ENCODE data around the gene ARV1. TPM values are rescaled to one million over a fixed set of nuclear protein-coding genes. Genes with fewer than 3 reads are reported as not detected.
"Not testable (repeated sequence)": the region's sequence is repeated elsewhere in the genome, so short reads cannot be mapped to it uniquely, and the experiment has no call there.

Gene ARV1
- total and polyA plus RNA-seq, 2 donors (not counting 1 experiment from before 2014, with no cell fraction given): 16.8 to 38.7 TPM

DNA sequence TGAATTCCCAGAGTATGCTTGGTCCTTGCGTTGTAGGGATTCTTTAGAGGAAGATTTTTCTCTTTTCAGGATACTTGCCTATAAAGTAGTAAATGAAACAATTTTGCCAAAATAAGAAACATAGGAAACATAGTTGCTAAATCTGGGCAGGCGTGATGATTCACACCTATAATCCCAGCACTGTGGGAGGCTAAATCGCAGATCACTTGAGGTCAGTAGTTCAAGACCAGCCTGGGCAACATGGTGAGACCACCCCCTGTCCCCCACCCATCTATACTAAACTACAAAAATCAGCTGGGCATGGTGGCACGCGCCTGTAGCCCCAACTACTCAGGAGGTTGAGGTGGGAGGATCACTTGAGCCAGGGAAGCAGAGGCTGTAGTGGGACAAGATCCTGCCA lies 4.9 kb downstream of the ARV1 start:
- H3K27ac ChIP-seq (ENCODE audit: insufficient read depth, low read length): no peak overlapping the region
- H3K9ac ChIP-seq (ENCODE audit: insufficient read depth, low read length): no peak overlapping the region
- peaks cover 2% of the 10 kb centered on the region for H3K36me3 ChIP-seq (ENCODE audit: control insufficient read depth, insufficient read depth, low read length)
- no peaks in the 10 kb centered on the region for H4K20me1 ChIP-seq (ENCODE audit: control insufficient read depth, extremely low read depth, insufficient read depth, low read length)
- H3K27me3 ChIP-seq (ENCODE audit: control insufficient read depth, insufficient read depth, low read length): no peaks in the 10 kb centered on the region
- H3K4me2 ChIP-seq (ENCODE audit: extremely low read depth, insufficient read depth, low read length): no peak overlapping the region
- no peak overlapping the region for H3K4me3 ChIP-seq (replicated peaks in 1 of 4; ENCODE audit: control extremely low read depth in 1 of 4, insufficient read depth in 1 of 4, low read depth in 3 of 4, low read length in 4 of 4)
- no peak for DNase-seq (ENCODE audit: low read depth in 2 of 2)
- no peaks in the 10 kb centered on the region for H3K4me1 ChIP-seq (ENCODE audit: control insufficient read depth, extremely low read depth, insufficient read depth, low read length)
- H3K79me2 ChIP-seq (ENCODE audit: control insufficient read depth, insufficient read depth, low read length): peaks cover 11% of the 10 kb centered on the region
- H2AFZ ChIP-seq (ENCODE audit: low read length): no peak overlapping the region
- no peak for TF ChIP-seq EZH2 (IDR thresholded peaks at IDR 0.05; ENCODE audit: low read length, missing control alignments)
- TF ChIP-seq, protein P1, sequence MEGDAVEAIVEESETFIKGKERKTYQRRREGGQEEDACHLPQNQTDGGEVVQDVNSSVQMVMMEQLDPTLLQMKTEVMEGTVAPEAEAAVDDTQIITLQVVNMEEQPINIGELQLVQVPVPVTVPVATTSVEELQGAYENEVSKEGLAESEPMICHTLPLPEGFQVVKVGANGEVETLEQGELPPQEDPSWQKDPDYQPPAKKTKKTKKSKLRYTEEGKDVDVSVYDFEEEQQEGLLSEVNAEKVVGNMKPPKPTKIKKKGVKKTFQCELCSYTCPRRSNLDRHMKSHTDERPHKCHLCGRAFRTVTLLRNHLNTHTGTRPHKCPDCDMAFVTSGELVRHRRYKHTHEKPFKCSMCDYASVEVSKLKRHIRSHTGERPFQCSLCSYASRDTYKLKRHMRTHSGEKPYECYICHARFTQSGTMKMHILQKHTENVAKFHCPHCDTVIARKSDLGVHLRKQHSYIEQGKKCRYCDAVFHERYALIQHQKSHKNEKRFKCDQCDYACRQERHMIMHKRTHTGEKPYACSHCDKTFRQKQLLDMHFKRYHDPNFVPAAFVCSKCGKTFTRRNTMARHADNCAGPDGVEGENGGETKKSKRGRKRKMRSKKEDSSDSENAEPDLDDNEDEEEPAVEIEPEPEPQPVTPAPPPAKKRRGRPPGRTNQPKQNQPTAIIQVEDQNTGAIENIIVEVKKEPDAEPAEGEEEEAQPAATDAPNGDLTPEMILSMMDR (conservative IDR thresholded peaks at IDR 0.05 in 1 of 2, IDR thresholded peaks at IDR 0.05 in 1 of 2; ENCODE audit: low read depth in 1 of 2, low read length in 2 of 2): no peak
- H3K9me3 ChIP-seq (ENCODE audit: control insufficient read depth, insufficient read depth, low read depth, low read length): no peaks in the 10 kb centered on the region

DNA sequence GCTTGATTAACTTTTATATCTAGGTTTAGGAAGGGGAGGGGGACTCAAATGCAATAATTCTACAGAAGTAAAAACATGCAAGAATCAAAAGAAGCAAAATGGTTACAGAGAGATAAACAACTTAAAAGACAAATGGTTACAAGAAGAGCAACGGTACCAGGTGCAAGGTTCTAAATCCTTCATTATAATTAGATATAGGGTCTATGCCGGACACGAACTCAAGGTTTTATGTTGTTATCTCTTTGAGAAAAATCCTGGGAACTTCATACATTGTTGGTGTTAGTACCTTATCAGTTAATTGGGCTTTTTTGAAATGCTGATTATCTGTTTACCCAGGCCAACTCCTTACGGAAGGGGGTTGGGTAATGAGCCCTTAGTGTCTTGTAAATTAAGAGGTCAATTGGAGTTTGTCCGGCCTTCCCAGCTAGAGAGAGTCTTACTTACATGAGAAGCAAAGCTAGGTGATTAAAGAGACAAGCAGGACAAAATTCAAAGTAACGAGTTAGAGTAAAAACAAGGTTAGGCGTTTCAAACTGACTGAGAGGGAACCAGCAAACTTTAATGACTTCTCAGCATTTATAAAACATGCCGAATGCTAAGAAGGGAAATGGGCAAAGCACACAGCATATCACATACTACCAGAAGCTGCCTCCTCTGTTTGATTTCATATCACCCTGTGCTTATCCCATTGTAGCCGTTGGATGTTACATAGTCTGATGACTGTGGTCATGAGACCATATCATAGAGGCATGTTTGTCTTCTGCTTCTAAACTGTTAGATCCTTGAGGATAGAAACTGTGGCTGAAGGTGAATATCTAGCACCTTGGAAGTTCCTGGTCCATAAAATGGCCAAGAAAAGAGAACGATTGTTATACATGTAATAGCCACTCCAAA lies 6.0 kb downstream of the ARV1 start:
- H3K4me1 ChIP-seq (ENCODE audit: control insufficient read depth, extremely low read depth, insufficient read depth, low read length); H4K20me1 ChIP-seq (ENCODE audit: control insufficient read depth, extremely low read depth, insufficient read depth, low read length); DNase-seq (ENCODE audit: low read depth in 2 of 2); H2AFZ ChIP-seq (ENCODE audit: low read length); H3K36me3 ChIP-seq (ENCODE audit: control insufficient read depth, insufficient read depth, low read length); H3K9ac ChIP-seq (ENCODE audit: insufficient read depth, low read length); H3K9me3 ChIP-seq (ENCODE audit: control insufficient read depth, insufficient read depth, low read depth, low read length); H3K27me3 ChIP-seq (ENCODE audit: control insufficient read depth, insufficient read depth, low read length); H3K79me2 ChIP-seq (ENCODE audit: control insufficient read depth, insufficient read depth, low read length); H3K4me2 ChIP-seq (ENCODE audit: extremely low read depth, insufficient read depth, low read length); H3K4me3 ChIP-seq (replicated peaks in 1 of 4; ENCODE audit: control extremely low read depth in 1 of 4, insufficient read depth in 1 of 4, low read depth in 3 of 4, low read length in 4 of 4); H3K27ac ChIP-seq (ENCODE audit: insufficient read depth, low read length): not testable (repeated sequence)

DNA sequence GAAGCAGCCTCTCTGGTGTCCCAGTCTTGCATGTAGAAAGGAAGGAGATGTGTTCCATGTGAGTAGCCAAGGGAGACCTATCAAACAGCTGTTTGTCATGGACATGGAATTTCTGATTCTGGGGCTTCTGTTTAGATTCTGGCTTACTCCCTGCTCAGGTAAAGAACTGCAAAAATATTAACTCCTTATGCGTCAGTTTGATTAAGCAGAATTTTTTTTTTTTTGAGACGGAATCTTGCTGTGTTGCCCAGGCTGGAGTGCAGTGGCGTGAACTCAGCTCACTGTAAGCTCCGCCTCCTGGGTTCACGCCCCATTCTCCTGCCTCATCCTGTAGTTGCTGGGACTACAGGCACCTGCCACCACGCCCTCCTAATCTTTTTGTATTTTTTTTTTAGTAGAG lies 6.8 kb downstream of the ARV1 start:
- Histone ChIP-seq H4K20me1 (ENCODE audit: control insufficient read depth, extremely low read depth, insufficient read depth, low read length) (no peaks in the 10 kb centered on the region), H3K27me3 (ENCODE audit: control insufficient read depth, insufficient read depth, low read length) (no peaks in the 10 kb centered on the region), H3K9me3 (ENCODE audit: control insufficient read depth, insufficient read depth, low read depth, low read length) (no peaks in the 10 kb centered on the region), H3K4me3 (replicated peaks in 1 of 4; ENCODE audit: control extremely low read depth in 1 of 4, insufficient read depth in 1 of 4, low read depth in 3 of 4, low read length in 4 of 4) (no peak overlapping the region), H3K4me1 (ENCODE audit: control insufficient read depth, extremely low read depth, insufficient read depth, low read length) (no peaks in the 10 kb centered on the region), H3K27ac (ENCODE audit: insufficient read depth, low read length) (no peak overlapping the region), H3K9ac (ENCODE audit: insufficient read depth, low read length) (no peak overlapping the region), H2AFZ (ENCODE audit: low read length) (no peak overlapping the region), H3K4me2 (ENCODE audit: extremely low read depth, insufficient read depth, low read length) (no peak overlapping the region), H3K79me2 (ENCODE audit: control insufficient read depth, insufficient read depth, low read length) (peaks cover 2% of the 10 kb centered on the region), H3K36me3 (ENCODE audit: control insufficient read depth, insufficient read depth, low read length) (peaks cover 2% of the 10 kb centered on the region)
- TF ChIP-seq, protein P1 (conservative IDR thresholded peaks at IDR 0.05 in 1 of 2, IDR thresholded peaks at IDR 0.05 in 1 of 2; ENCODE audit: low read depth in 1 of 2, low read length in 2 of 2): no peak
- no peak for TF ChIP-seq EZH2 (IDR thresholded peaks at IDR 0.05; ENCODE audit: low read length, missing control alignments)
- DNase-seq (ENCODE audit: low read depth in 2 of 2): no peak
